Measurements from ENCODE around the gene PANK4. TPM values are rescaled to one million over a fixed set of nuclear protein-coding genes. Genes with fewer than 3 reads are reported as not detected.

PANK4 gene
- total and polyA plus RNA-seq, 10 of the 15 experiments (the other 5 are each of a cell fraction or from before 2014, with no cell fraction given), result 0.35 to 38.0 (median 18.6) TPM

GRCh38 chr1:2547210-2548067 lies 21.0 kb upstream of the PANK4 start (continued):
- TF ChIP-seq ZBTB11 (CRISPR knock-in tag; IDR thresholded peaks at IDR 0.05) (no peak), SIN3A (IDR thresholded peaks at IDR 0.05; ENCODE audit: low read depth, low read length) (no peak), RELA (IDR thresholded peaks at IDR 0.05; ENCODE audit: borderline replicate concordance, partially characterized antibody) (no peak), SRF (IDR thresholded peaks at IDR 0.05; ENCODE audit: low read depth in 2 of 2, low read length in 2 of 2) (no peak), KAT2A (conservative IDR thresholded peaks at IDR 0.05; ENCODE audit: control insufficient read depth, low read depth, low read length) (no peak), HDGF (IDR thresholded peaks at IDR 0.05) (0 out of 2 replicates have a peak, but pooled peaks have one; percentile 22), CBFB (IDR thresholded peaks at IDR 0.05; ENCODE audit: low read depth) (no peak), HDAC2 (IDR thresholded peaks at IDR 0.05) (no peak), EGR1 (IDR thresholded peaks at IDR 0.05; ENCODE audit: borderline replicate concordance in 1 of 2, low read depth in 2 of 2, low read length in 2 of 2) (peak in 1 of 2 experiments; percentile 19; a peak in 1 of 3 replicates), CBX3 (IDR thresholded peaks at IDR 0.05; ENCODE audit: borderline replicate concordance, low read depth) (no peak), CHD4 (IDR thresholded peaks at IDR 0.05) (no peak), BCL11A (IDR thresholded peaks at IDR 0.05; ENCODE audit: low read depth, low read length) (no peak), IRF3 (IDR thresholded peaks at IDR 0.05) (no peak), CHD2 (IDR thresholded peaks at IDR 0.05; ENCODE audit: borderline replicate concordance, low read depth, low read length) (peak; percentile 57), MXI1 (IDR thresholded peaks at IDR 0.05; ENCODE audit: low read depth, low read length) (0 out of 2 replicates have a peak, but pooled peaks have one; percentile 10), NFYA (IDR thresholded peaks at IDR 0.05; ENCODE audit: borderline replicate concordance, low read depth, low read length) (no peak), MAX (IDR thresholded peaks at IDR 0.05; ENCODE audit: low read depth, low read length) (0 out of 2 replicates have a peak, but pooled peaks have one; percentile 4), POLR2A (IDR thresholded peaks at IDR 0.05; ENCODE audit: low read depth, low read length) (peak; percentile 75), SPI1 (IDR thresholded peaks at IDR 0.05; ENCODE audit: borderline replicate concordance, insufficient read depth, low read depth, low read length) (peak; percentile 58; the same call in 1 of the 2 replicates), PAX5 (IDR thresholded peaks at IDR 0.05; ENCODE audit: borderline replicate concordance, low read depth, low read length) (peak; percentile 33; the same call in 1 of the 2 replicates), ATF2 (IDR thresholded peaks at IDR 0.05; ENCODE audit: low read length) (no peak), CREB1 (IDR thresholded peaks at IDR 0.05; ENCODE audit: low read depth) (no peak), JUNB (IDR thresholded peaks at IDR 0.05) (no peak), WRNIP1 (IDR thresholded peaks at IDR 0.05; ENCODE audit: borderline replicate concordance, low read depth, low read length) (no peak; the same call in 1 of the 2 replicates)

All from GM12878 (cell line).